ENCODE data around the gene RASA3. TPM values are rescaled to one million over a fixed set of nuclear protein-coding genes. Genes with fewer than 3 reads are reported as not detected.

RASA3 gene
- total and polyA plus RNA-seq, 2 of the 8 experiments (the other 6 are each of a cell fraction or from before 2014, with no cell fraction given): 7.5 to 21.9 TPM

DNA sequence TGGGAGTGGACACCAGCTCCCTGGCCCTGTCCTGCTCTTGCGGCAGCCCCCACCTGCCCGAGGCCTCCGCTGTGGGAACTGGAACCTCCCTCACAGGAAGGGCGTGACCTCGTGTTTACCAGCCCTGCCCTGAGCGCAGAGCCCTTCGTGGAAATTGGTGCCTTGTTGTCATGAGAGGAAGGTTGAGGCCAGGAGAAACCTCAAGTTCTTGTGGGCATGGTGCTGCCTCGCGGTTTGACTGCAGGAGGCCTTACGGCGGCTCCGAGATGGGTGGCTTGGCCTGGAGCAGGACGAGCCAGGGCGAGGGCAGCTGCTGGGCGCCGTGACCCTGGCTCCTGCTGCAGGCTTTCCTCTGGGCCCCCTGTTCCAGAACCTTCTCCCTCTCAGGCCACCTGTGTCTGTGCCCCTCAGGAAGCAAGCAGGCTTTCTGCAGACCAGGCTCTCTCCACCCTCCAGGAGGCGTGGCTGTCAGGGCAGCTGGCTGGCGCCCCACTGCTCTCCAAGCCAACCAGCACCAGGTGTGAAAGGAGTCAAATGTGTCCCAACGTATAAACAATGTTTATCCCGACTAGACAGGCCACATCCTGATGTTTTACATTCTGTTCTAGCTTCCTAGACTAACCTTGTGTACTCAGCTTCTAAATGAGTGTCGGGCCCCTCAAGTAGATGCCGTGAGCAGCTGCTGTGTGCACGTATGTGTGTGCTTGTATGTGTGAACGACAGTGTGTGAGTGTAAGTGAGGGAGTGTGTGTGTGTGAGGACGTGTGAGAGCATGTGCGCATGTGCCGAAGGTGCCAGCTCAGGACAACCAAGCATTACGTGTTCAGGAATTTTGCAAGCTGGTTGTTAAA lies 10.4 kb upstream of the RASA3 start (continued):
- TF ChIP-seq RFX5 (IDR thresholded peaks at IDR 0.05; ENCODE audit: borderline replicate concordance, low read depth, low read length) (no peak), SRF (IDR thresholded peaks at IDR 0.05; ENCODE audit: low read depth, low read length) (no peak), GABPA (IDR thresholded peaks at IDR 0.05; ENCODE audit: borderline replicate concordance, insufficient read depth, low read length) (no peak), JUN (IDR thresholded peaks at IDR 0.05; ENCODE audit: low read depth, low read length) (no peak), EZH2 (IDR thresholded peaks at IDR 0.05; ENCODE audit: low read depth, low read length, severe bottlenecking) (no peak), TAF7 (optimal IDR thresholded peaks at IDR 0.05; ENCODE audit: borderline replicate concordance, low read depth, low read length) (no peak)
- TF ChIP-seq, protein P1, sequence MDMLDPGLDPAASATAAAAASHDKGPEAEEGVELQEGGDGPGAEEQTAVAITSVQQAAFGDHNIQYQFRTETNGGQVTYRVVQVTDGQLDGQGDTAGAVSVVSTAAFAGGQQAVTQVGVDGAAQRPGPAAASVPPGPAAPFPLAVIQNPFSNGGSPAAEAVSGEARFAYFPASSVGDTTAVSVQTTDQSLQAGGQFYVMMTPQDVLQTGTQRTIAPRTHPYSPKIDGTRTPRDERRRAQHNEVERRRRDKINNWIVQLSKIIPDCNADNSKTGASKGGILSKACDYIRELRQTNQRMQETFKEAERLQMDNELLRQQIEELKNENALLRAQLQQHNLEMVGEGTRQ (IDR thresholded peaks at IDR 0.05; ENCODE audit: low read length): no peak
